Hepatocyte (in vitro differentiated cells): ENCODE data around the gene ARHGAP21. TPM values are rescaled to one million over a fixed set of nuclear protein-coding genes. Genes with fewer than 3 reads are reported as not detected.
"Not testable (repeated sequence)": the region's sequence is repeated elsewhere in the genome, so short reads cannot be mapped to it uniquely, and the experiment has no call there.

Experiments
- DNase-seq: peaks from one replicate; pipeline ENCODE4 v3.0.0-alpha.2; 2016; ENCODE audit warnings: low spot score
- H2AFZ ChIP-seq: fragments of 200-600 bp; sonication (generic); 2 replicates; pipeline ENCODE4 v1.6.0; 2016; ENCODE audit warnings: antibody characterized with exemption, mild to moderate bottlenecking
- H3K27ac ChIP-seq: fragments of 200-600 bp; sonication (generic); 2 replicates; pipeline ENCODE4 v1.5.1; 2016; ENCODE audit warnings: mild to moderate bottlenecking
- H3K27me3 ChIP-seq: fragments of 200-600 bp; sonication (generic); 2 replicates; pipeline ENCODE4 v1.6.1; 2016
- H3K36me3 ChIP-seq: fragments of 200-600 bp; sonication (generic); replicated peaks from 2 replicates; pipeline ENCODE4 v1.5.1; 2016; ENCODE audit warnings: low read depth; ENCODE audit not compliant: insufficient read depth
- H3K4me1 ChIP-seq: fragments of 200-600 bp; sonication (generic); 2 replicates; pipeline ENCODE4 v1.5.1; 2016; ENCODE audit warnings: mild to moderate bottlenecking, moderate library complexity; ENCODE audit not compliant: insufficient read depth
- H3K4me2 ChIP-seq: fragments of 200-600 bp; sonication (generic); 2 replicates; pipeline ENCODE4 v1.6.0; 2016
- H3K4me3 ChIP-seq: fragments of 200-600 bp; sonication (generic); 2 replicates; pipeline ENCODE4 v1.5.1; 2016; ENCODE audit warnings: mild to moderate bottlenecking
- H3K79me2 ChIP-seq: fragments of 200-600 bp; sonication (generic); 2 replicates; pipeline ENCODE4 v1.6.0; 2017; ENCODE audit warnings: mild to moderate bottlenecking
- H3K9me2 ChIP-seq: fragments of 200-600 bp; sonication (generic); replicated peaks from 2 replicates; pipeline ENCODE4 v1.6.0; 2017; ENCODE audit warnings: mild to moderate bottlenecking; ENCODE audit not compliant: insufficient read depth
- H3K9me3 ChIP-seq: fragments of 200-600 bp; sonication (generic); 2 replicates; pipeline ENCODE4 v1.5.1; 2016; ENCODE audit warnings: low read depth, mild to moderate bottlenecking
- H4K20me1 ChIP-seq: fragments of 200-600 bp; sonication (generic); 2 replicates; pipeline ENCODE4 v1.6.0; 2016; ENCODE audit warnings: mild to moderate bottlenecking; ENCODE audit not compliant: insufficient read depth, poor library complexity, severe bottlenecking
- CTCF ChIP-seq: fragments of 200-600 bp; sonication (generic); IDR thresholded peaks from 2 replicates; pipeline ENCODE4 v1.5.1; 2016; ENCODE audit warnings: antibody characterized with exemption, mild to moderate bottlenecking; ENCODE audit not compliant: poor library complexity
- EZH2 ChIP-seq: fragments of 200-600 bp; sonication (generic); IDR thresholded peaks from 2 replicates; pipeline ENCODE4 v1.6.1; 2016; ENCODE audit warnings: antibody characterized with exemption, mild to moderate bottlenecking, borderline replicate concordance
- EZH2phosphoT487 ChIP-seq: fragments of 200-600 bp; sonication (generic); IDR thresholded peaks from one replicate; pipeline ENCODE4 v1.6.1; 2018; ENCODE audit warnings: antibody characterized with exemption, mild to moderate bottlenecking, low read depth, moderate library complexity; ENCODE audit not compliant: unreplicated experiment, severe bottlenecking
- WGBS: methylation state at CpG from one replicate; pipeline ENCODE4 v1.1.6; 2016; ENCODE audit warnings: low lambda C conversion rate; ENCODE audit errors: missing lambda C conversion rate; 5-methylcytosine and 5-hydroxymethylcytosine counted together
- polyA plus RNA-seq: library from polyadenylated mRNA; unstranded; fragments of >200 nt; fragmentation: Nextera tagmentation; extraction: Ambion mirVana; gene quantifications from 2 replicates; pipeline ENCODE4 v1.2.1, GENCODE V29; 2016
- total RNA-seq: library from RNA; depleted of rRNA; stranded (reverse); fragments of >200 nt; gene quantifications from 2 replicates; pipeline ENCODE4 v1.2.3, GENCODE V29; 2014

The ARHGAP21 gene
- total and polyA plus RNA-seq, 2 experiments from 2014 or later: 15.1 to 70.2 TPM

DNA sequence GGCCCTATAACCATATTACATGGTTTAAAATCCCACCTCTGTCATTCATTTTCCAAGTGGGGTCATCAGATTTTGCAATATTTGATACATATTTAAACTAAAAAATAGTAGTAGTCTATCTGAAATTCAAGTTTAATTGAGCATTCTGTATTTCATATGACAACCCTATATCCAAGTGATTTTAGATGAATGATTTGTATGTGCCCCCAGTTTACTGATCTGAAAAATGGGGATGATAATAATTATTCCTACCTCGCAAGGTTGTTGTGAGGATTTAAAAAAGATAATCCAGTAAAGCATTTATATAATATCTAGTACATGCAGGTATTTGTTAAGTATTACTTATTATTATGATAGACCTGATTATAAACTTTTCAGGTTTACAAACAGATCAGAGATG, 84.6 kb downstream of the ARHGAP21 start:
- DNase-seq: no peak
- H4K20me1 ChIP-seq: peaks cover 3% of the 10 kb centered on the region
- H3K9me2 ChIP-seq: no peaks in the 10 kb centered on the region
- TF ChIP-seq EZH2 (no peak), CTCF (no peak), EZH2phosphoT487 (no peak)
- H3K27me3 ChIP-seq: no peaks in the 10 kb centered on the region
- H2AFZ ChIP-seq: no peak overlapping the region
- no peaks in the 10 kb centered on the region for H3K9me3 ChIP-seq
- no peak overlapping the region for H3K4me2 ChIP-seq
- WGBS: 94% methylated on average over 1 of the region's 1 CpG
- no peaks in the 10 kb centered on the region for H3K36me3 ChIP-seq
- H3K27ac ChIP-seq: no peak overlapping the region
- peaks cover 4% of the 10 kb centered on the region for H3K4me1 ChIP-seq
- H3K4me3 ChIP-seq: no peak overlapping the region
- H3K79me2 ChIP-seq: peaks cover 26% of the 10 kb centered on the region

DNA sequence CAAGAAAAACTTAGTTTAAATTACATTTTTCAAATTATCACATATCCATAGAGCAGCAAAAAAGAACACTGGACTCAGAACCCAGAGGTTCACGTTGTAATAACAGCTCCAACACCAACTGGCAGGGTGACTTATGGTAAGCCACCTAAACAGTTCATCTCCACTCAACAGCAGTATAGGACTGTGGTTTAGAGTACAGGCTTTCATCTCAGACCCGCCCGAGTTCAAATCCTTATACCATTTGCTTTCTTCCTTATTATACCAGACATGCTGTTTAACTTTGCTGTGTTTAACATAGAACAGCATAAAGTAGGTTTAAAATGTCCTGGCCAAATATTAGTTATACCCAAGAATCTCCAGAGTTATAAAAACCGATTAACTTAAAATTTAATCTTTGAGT, 97.9 kb downstream of the ARHGAP21 start:
- Histone ChIP-seq H4K20me1 (no peaks in the 10 kb centered on the region), H2AFZ (no peak overlapping the region), H3K9me3 (no peaks in the 10 kb centered on the region), H3K4me2 (no peak overlapping the region), H3K9me2 (no peaks in the 10 kb centered on the region), H3K4me3 (no peak overlapping the region), H3K27me3 (no peaks in the 10 kb centered on the region), H3K79me2 (no peaks in the 10 kb centered on the region), H3K4me1 (no peaks in the 10 kb centered on the region), H3K27ac (no peak overlapping the region), H3K36me3 (no peaks in the 10 kb centered on the region)
- 95% methylated on average over 4 of the region's 4 CpGs for WGBS
- no peak for TF ChIP-seq EZH2phosphoT487
- TF ChIP-seq CTCF: no peak
- TF ChIP-seq EZH2: no peak
- DNase-seq: no peak

- no peak overlapping the region for H3K4me3 ChIP-seq
- DNase-seq: no peak
- no peaks in the 10 kb centered on the region for H3K9me2 ChIP-seq
- no peaks in the 10 kb centered on the region for H3K79me2 ChIP-seq
- no peak overlapping the region for H3K27ac ChIP-seq
- no peak overlapping the region for H3K4me2 ChIP-seq
- no peaks in the 10 kb centered on the region for H4K20me1 ChIP-seq
- TF ChIP-seq EZH2phosphoT487 (no peak), CTCF (no peak), EZH2 (no peak)
- 88% methylated on average over 2 of the region's 2 CpGs for WGBS
- H3K4me1 ChIP-seq: no peaks in the 10 kb centered on the region
- H3K27me3 ChIP-seq: no peaks in the 10 kb centered on the region
- H3K36me3 ChIP-seq: no peaks in the 10 kb centered on the region
- no peak overlapping the region for H2AFZ ChIP-seq
- no peaks in the 10 kb centered on the region for H3K9me3 ChIP-seq
These were observed 100.3 kb downstream of the ARHGAP21 start for GRCh38 chr10:24623383-24623782.

GRCh38 chr10:24622781-24623301, 100.8 kb downstream of the ARHGAP21 start:
- no peak for TF ChIP-seq EZH2
- no peak for TF ChIP-seq EZH2phosphoT487
- no peak for TF ChIP-seq CTCF
- H3K4me2 ChIP-seq: no peak overlapping the region
- H4K20me1 ChIP-seq: no peaks in the 10 kb centered on the region
- H3K79me2 ChIP-seq: no peaks in the 10 kb centered on the region
- no peak overlapping the region for H2AFZ ChIP-seq
- WGBS: 60% methylated on average over 4 of the region's 4 CpGs
- no peaks in the 10 kb centered on the region for H3K9me3 ChIP-seq
- no peaks in the 10 kb centered on the region for H3K4me1 ChIP-seq
- no peaks in the 10 kb centered on the region for H3K36me3 ChIP-seq
- no peaks in the 10 kb centered on the region for H3K27me3 ChIP-seq
- H3K9me2 ChIP-seq: no peaks in the 10 kb centered on the region
- no peak overlapping the region for H3K4me3 ChIP-seq
- no peak for DNase-seq
- no peak overlapping the region for H3K27ac ChIP-seq

- WGBS: 98% methylated on average over 4 of the region's 4 CpGs
- H3K27ac ChIP-seq, H3K27me3 ChIP-seq, H4K20me1 ChIP-seq, H3K36me3 ChIP-seq, H3K79me2 ChIP-seq, H3K9me2 ChIP-seq, H3K4me2 ChIP-seq, H2AFZ ChIP-seq, DNase-seq, H3K4me3 ChIP-seq, H3K4me1 ChIP-seq, H3K9me3 ChIP-seq: not testable (repeated sequence)
These were observed 102.5 kb downstream of the ARHGAP21 start for GRCh38 chr10:24621035-24621795.
